ENCODE data around the gene TMC3. TPM values are rescaled to one million over a fixed set of nuclear protein-coding genes. Genes with fewer than 3 reads are reported as not detected.

Gene TMC3
- polyA plus RNA-seq, 2 of the 4 experiments (the other 2 are of a cell fraction), result not detected

GRCh38 chr15:81388436-81388770 is 14.4 kb upstream of the TMC3 start:
- FAIRE-seq (no peak), DNase-seq (ENCODE audit: low read depth in 1 of 2, low spot score in 1 of 2) (no peak), ATAC-seq (no peak)
- Histone ChIP-seq H3K4me3 (no peak overlapping the region), H3K27ac (no peak overlapping the region), H3K9me3 (0 out of 3 replicates have a peak, but pooled peaks cover 3% of the 10 kb centered on the region), H3K4me2 (no peak overlapping the region), H3K4me1 (no peaks in the 10 kb centered on the region)
- 0% methylated on average over 1 of the region's 1 CpG for WGBS (ENCODE audit: missing lambda C conversion rate)
- TF ChIP-seq HMGXB4 (CRISPR knock-in tag; IDR thresholded peaks at IDR 0.05; ENCODE audit: borderline replicate concordance) (no peak), FOSL2 (IDR thresholded peaks at IDR 0.05) (no peak), FOSL2 (CRISPR knock-in tag; IDR thresholded peaks at IDR 0.05) (no peak), FOXS1 (CRISPR knock-in tag; IDR thresholded peaks at IDR 0.05) (no peak), CHD4 (IDR thresholded peaks at IDR 0.05; ENCODE audit: borderline replicate concordance) (no peak), MYC (IDR thresholded peaks at IDR 0.05; ENCODE audit: borderline replicate concordance, low read length) (no peak), CBX8 (IDR thresholded peaks at IDR 0.05) (no peak), ESRRA (IDR thresholded peaks at IDR 0.05; ENCODE audit: borderline replicate concordance, low read length) (no peak), USF2 (IDR thresholded peaks at IDR 0.05) (no peak), ZSCAN20 (CRISPR knock-in tag; IDR thresholded peaks at IDR 0.05) (no peak), GATA3 (IDR thresholded peaks at IDR 0.05; ENCODE audit: borderline replicate concordance) (no peak), ZC3H11A (IDR thresholded peaks at IDR 0.05) (no peak), EP300 (IDR thresholded peaks at IDR 0.05) (no peak), HDAC2 (IDR thresholded peaks at IDR 0.05) (no peak), ELK1 (IDR thresholded peaks at IDR 0.05; ENCODE audit: low read depth, low read length) (no peak), CEBPB (IDR thresholded peaks at IDR 0.05) (no peak), SREBF2 (IDR thresholded peaks at IDR 0.05) (no peak), RARB (CRISPR knock-in tag; IDR thresholded peaks at IDR 0.05) (no peak), RNF2 (IDR thresholded peaks at IDR 0.05; ENCODE audit: borderline replicate concordance, low read depth) (no peak), EHF (CRISPR knock-in tag; IDR thresholded peaks at IDR 0.05) (no peak), RCOR1 (IDR thresholded peaks at IDR 0.05; ENCODE audit: low read depth, low read length) (no peak)
- ChIA-PET POLR2A (no interaction called here), CTCF (interaction anchor here (0.9 to 4.9 kb wide), 5 partner anchors 12 to 122 kb away, joined by 3 to 28 read pairs (median 9); no protein-coding TSS in a partner anchor)

- DNase-seq (ENCODE audit: low read depth in 1 of 2, low spot score in 1 of 2) (no peak), ATAC-seq (no peak), FAIRE-seq (no peak)
- Histone ChIP-seq H3K4me2 (no peak overlapping the region), H3K4me1 (no peaks in the 10 kb centered on the region), H3K4me3 (no peak overlapping the region), H3K27ac (no peak overlapping the region), H3K9me3 (0 out of 3 replicates have a peak, but pooled peaks cover 3% of the 10 kb centered on the region)
- ChIA-PET POLR2A (no interaction called here), CTCF (interaction anchor here (0.9 to 4.9 kb wide), 5 partner anchors 12 to 122 kb away, joined by 3 to 28 read pairs (median 9); no protein-coding TSS in a partner anchor)
- WGBS (ENCODE audit: missing lambda C conversion rate), result 43% methylated on average over 12 of the region's 12 CpGs
- TF ChIP-seq MAFK (IDR thresholded peaks at IDR 0.05; ENCODE audit: partially characterized antibody), result peak; percentile 71
- TF ChIP-seq CTCF (IDR thresholded peaks at IDR 0.05), result no peak
- TF ChIP-seq RFX5 (IDR thresholded peaks at IDR 0.05), result no peak
Observed at GRCh38 chr15:81387621-81388435, 13.8 kb upstream of the TMC3 start.
